K562 treated with DMSO at 1 percent for 24 hours (cell line): Measurements from ENCODE around the gene GCN1. TPM values are rescaled to one million over a fixed set of nuclear protein-coding genes. Genes with fewer than 3 reads are reported as not detected.

Experiments used
- total RNA-seq: library from RNA; unstranded; fragments of 300-600 nt; gene quantifications from 2 replicates; pipeline ENCODE4 v1.2.3, GENCODE V29; 2022; ENCODE audit warnings: low read depth; ENCODE audit not compliant: insufficient read depth

Gene GCN1, protein sequence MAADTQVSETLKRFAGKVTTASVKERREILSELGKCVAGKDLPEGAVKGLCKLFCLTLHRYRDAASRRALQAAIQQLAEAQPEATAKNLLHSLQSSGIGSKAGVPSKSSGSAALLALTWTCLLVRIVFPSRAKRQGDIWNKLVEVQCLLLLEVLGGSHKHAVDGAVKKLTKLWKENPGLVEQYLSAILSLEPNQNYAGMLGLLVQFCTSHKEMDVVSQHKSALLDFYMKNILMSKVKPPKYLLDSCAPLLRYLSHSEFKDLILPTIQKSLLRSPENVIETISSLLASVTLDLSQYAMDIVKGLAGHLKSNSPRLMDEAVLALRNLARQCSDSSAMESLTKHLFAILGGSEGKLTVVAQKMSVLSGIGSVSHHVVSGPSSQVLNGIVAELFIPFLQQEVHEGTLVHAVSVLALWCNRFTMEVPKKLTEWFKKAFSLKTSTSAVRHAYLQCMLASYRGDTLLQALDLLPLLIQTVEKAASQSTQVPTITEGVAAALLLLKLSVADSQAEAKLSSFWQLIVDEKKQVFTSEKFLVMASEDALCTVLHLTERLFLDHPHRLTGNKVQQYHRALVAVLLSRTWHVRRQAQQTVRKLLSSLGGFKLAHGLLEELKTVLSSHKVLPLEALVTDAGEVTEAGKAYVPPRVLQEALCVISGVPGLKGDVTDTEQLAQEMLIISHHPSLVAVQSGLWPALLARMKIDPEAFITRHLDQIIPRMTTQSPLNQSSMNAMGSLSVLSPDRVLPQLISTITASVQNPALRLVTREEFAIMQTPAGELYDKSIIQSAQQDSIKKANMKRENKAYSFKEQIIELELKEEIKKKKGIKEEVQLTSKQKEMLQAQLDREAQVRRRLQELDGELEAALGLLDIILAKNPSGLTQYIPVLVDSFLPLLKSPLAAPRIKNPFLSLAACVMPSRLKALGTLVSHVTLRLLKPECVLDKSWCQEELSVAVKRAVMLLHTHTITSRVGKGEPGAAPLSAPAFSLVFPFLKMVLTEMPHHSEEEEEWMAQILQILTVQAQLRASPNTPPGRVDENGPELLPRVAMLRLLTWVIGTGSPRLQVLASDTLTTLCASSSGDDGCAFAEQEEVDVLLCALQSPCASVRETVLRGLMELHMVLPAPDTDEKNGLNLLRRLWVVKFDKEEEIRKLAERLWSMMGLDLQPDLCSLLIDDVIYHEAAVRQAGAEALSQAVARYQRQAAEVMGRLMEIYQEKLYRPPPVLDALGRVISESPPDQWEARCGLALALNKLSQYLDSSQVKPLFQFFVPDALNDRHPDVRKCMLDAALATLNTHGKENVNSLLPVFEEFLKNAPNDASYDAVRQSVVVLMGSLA (N-terminal part only)
- 66.3 and 72.0 TPM in 2 replicates for total RNA-seq

GRCh38 chr12:120194534-120195395 lies at the start of gene GCN1:
Gene GCN1 (minus strand): TSS chr12:120194715. CDS start chr12:120194697, 18 bp downstream.

DNA sequence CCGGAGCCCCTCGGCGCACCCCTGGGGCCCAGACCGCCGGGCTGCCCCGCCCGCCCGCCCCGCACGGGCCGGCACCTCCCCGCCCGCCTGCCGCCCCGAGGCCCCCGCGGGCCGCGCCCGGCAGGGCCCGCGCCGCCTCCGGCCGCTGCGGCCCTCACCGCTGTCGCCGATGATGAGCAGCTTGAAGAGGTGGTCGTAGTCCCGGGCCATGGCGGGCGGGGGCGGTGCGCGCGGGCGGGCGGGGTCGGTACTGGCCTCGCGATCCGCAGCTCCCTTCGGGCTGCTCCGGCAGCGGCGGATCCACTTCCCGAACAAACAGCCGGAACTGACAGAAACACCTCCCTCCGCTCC lies 78.1 kb downstream of the GCN1 start, which contains the start of gene RAB35:
Gene RAB35, minus strand, starts transcription at position 313 of the 351 bp plus-strand sequence. Its CDS starts 103 bp downstream, at position 210.

Other genes with a start within 250 kb of the GCN1 start
- 1.7 and 3.4 TPM in 2 replicates for gene BICDL1, start 205.5 kb downstream of the GCN1 start, total RNA-seq
- gene RAB35, start 78.0 kb downstream of the GCN1 start, total RNA-seq: 66.9 and 68.5 TPM in 2 replicates
- gene RPLP0, start 6.4 kb upstream of the GCN1 start, total RNA-seq: 8,094 and 8,248 TPM in 2 replicates
- 98.4 and 108 TPM in 2 replicates for gene PXN, start 71.0 kb upstream of the GCN1 start, total RNA-seq
- not detected in 2 replicates for gene RNU4-2, start 97.2 kb upstream of the GCN1 start, total RNA-seq
- gene RNU4-1, start 98.5 kb upstream of the GCN1 start, total RNA-seq: not detected in 2 replicates
- 8.3 and 8.9 TPM in 2 replicates for gene SIRT4, start 107.6 kb upstream of the GCN1 start, total RNA-seq
- not detected in 2 replicates for gene PLA2G1B, start 133.1 kb upstream of the GCN1 start, total RNA-seq
- gene MSI1, start 174.4 kb upstream of the GCN1 start, total RNA-seq: not detected in 2 replicates
- 816 and 863 TPM in 2 replicates for gene COX6A1, start 243.4 kb upstream of the GCN1 start, total RNA-seq